A673 (cell line): ENCODE data around the gene PRDM16.

ENCODE experiments used
- CTCF ChIP-seq: fragments of 300-800, 200-600 bp; sonication (generic); conservative IDR thresholded peaks from 2 replicates; pipeline ENCODE4 v1.5.1; 2017; ENCODE audit warnings: low read depth, mild to moderate bottlenecking, antibody characterized with exemption, low read length, moderate library complexity, mixed read lengths
- EZH2 ChIP-seq: fragments of 200-600 bp; sonication (generic); IDR thresholded peaks from 2 replicates; pipeline ENCODE4 v1.6.1; 2017; ENCODE audit warnings: borderline replicate concordance, low read depth, mild to moderate bottlenecking, mixed read lengths, antibody characterized with exemption, low read length; ENCODE audit not compliant: poor library complexity, severe bottlenecking

GRCh38 chr1:3439346-3440299, 370.6 kb downstream of the PRDM16 start:
- TF ChIP-seq CTCF: no peak
- TF ChIP-seq EZH2: no peak
